Left kidney (tissue), 2 donors: Measurements from ENCODE around the gene LRRC61. TPM values are rescaled to one million over a fixed set of nuclear protein-coding genes. Genes with fewer than 3 reads are reported as not detected.
"Not testable (repeated sequence)": the region's sequence is repeated elsewhere in the genome, so short reads cannot be mapped to it uniquely, and the experiment has no call there.

Source experiments
- DNase-seq: peaks from one replicate; pipeline ENCODE4 v3.0.0-alpha.2; 2013
- polyA plus RNA-seq: library from polyadenylated mRNA; unstranded; fragments of 120-200 nt; gene quantifications from one replicate; pipeline ENCODE4 v1.2.1, GENCODE V29; 2013; ENCODE audit not compliant: insufficient read length

LRRC61 gene
- polyA plus RNA-seq, 1 donor = 20.0 TPM

GRCh38 chr7:150382123-150382843 is 59.1 kb downstream of the LRRC61 start:
- no peak for DNase-seq

- DNase-seq = no peak
Measured at GRCh38 chr7:150382844-150383225, 59.7 kb downstream of the LRRC61 start.

DNA sequence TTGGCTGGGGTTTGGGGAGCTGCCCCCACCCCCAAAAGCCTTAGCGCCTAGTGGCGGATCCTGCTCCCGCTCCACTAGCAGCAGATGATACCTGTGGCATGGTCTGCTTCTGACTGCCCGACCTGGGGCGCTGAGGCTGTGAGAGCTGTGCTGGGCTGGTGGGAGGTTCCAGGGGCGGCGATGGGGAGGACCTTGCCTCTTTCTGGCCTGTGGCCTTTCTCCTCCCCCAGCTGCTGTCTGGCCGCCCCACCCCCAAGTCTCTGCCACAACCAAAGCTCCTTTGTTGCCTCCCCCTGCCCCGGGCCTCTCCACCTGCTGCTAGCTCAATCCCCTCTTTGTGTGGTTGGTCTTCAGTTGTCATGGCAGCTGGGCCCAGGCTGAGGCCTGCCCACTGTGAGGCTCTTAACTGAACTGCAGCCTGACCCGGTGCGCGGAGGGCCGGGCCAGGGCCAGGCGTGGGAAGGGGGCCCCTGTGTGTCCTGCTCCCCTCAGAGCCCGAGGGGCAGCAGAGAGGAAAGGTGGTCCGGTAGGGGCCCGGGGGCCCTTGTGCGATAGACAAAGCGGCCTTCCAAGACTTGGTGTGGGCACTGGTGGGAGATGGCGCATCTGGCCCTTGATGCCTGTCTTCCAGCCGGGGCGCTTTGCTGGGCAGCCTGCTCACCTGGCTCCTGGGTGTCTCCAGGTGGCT is 60.7 kb downstream of the LRRC61 start:
- no peak for DNase-seq

DNA sequence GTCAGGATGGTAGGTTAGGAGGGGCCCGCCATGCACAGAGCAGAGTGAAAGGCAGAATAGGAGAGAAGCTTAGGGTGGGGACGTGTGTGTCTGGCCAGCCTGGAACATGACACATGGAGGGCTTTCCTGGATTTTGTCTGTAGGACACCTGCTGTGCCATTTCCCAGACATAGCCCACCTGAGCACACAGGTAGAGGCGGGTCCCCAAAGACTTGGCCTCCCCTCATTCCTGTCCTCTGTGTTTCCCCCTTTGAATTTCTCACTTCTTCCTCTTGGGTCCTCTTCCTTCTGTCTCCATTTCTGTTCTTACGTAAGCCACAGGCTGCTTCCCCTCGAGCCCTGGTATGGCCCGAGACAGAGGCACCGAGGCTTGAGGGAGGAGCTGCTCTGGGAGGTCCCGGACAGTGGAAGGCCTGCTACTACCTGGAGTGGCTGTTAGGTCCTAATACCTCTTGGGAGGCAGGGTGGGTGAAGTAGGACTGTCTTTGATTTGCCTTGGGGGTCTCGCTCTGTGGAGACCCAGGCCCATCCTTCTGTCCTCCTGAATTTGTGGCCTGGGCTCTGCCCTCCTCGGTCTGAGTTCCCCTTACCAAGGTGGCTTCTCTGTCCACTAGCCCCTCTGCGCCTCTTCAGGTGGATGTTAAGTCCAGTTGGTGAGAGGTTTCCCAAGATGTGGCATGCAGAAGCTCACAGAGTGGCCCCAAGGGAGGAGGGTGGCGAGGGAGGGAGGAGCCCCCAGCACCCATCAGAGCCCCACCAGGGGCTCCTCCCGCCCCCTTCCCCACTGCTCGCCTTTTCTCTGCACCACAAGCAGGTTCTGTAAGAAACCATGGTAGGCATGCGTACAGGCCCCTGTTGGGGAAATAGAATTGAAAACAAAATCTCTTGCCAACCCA is 61.5 kb downstream of the LRRC61 start:
- no peak for DNase-seq

DNA sequence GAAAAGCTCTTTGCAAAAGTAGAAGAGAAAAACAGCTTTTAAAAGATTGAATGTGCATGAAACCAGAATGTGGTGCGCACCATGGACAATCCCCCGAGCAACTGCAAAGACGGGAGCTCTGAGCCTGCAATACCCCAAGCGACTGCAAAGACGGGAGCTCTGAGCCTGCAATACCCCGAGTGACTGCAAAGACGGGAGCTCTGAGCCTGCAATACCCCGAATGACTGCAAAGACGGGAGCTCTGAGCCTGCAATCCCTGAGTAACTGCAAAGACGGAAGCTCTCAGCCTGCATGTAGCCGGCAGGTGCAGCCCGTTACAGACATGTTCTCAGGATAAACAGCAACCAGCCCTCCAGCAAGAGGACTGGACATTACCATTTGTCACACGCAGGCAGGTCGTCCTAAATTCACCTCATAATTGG is 62.2 kb downstream of the LRRC61 start:
- no peak for DNase-seq

DNA sequence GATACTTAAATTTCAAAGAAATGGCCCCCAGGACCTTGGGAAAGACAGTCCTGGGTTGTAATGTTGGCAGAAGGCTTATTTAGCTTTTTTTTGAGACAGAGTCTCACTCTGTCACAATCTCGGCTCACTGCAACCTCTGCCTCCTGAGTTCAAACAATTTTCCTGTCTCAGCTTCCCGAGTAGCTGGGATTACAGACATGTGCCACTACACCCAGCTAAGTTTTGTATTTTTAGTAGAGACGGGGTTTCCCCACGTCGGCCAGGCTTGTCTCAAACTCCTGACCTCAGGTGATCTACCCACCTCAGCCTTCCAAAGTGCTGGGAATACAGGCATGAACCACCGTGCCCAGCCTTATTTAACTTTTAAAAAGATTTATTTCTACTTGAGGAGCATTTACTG is 62.7 kb downstream of the LRRC61 start:
- DNase-seq = not testable (repeated sequence)

Other genes starting within 250 kb of the LRRC61 start
- 9.7 TPM for gene ACTR3C, start 190 bp downstream of the LRRC61 start, polyA plus RNA-seq
- gene RARRES2, start 18.3 kb downstream of the LRRC61 start, polyA plus RNA-seq = 39.1 TPM
- 80.7 TPM for gene REPIN1, start 45.5 kb downstream of the LRRC61 start, polyA plus RNA-seq
- 5.3 TPM for gene ZNF775, start 56.0 kb downstream of the LRRC61 start, polyA plus RNA-seq
- gene GIMAP8, start 127.3 kb downstream of the LRRC61 start, polyA plus RNA-seq = 8.0 TPM
- gene GIMAP7, start 191.5 kb downstream of the LRRC61 start, polyA plus RNA-seq = 12.4 TPM
- 26.3 TPM for gene GIMAP4, start 244.0 kb downstream of the LRRC61 start, polyA plus RNA-seq